Measurements from ENCODE around the gene GMEB2.
"Not testable (repeated sequence)": the region's sequence is repeated elsewhere in the genome, so short reads cannot be mapped to it uniquely, and the experiment has no call there.

GMEB2 gene

GRCh38 chr20:63568170-63568981 is 58.5 kb downstream of the GMEB2 start:
- no peak for DNase-seq

- DNase-seq = no peak
These were observed 59.3 kb downstream of the GMEB2 start for GRCh38 chr20:63567386-63568169.

DNA sequence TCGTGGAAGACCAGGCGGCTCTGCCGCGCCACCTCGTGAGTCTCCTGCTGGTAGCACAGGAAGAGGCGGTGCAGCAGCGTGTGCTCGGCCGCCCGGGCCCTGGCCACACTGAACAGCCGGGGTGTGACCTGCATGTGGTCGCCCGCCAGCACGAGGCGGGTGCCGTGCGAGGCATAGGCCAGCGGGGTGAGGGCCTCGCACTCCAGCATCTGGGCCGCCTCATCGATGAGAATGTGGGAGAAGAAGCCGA is 59.8 kb downstream of the GMEB2 start:
- no peak for DNase-seq

DNA sequence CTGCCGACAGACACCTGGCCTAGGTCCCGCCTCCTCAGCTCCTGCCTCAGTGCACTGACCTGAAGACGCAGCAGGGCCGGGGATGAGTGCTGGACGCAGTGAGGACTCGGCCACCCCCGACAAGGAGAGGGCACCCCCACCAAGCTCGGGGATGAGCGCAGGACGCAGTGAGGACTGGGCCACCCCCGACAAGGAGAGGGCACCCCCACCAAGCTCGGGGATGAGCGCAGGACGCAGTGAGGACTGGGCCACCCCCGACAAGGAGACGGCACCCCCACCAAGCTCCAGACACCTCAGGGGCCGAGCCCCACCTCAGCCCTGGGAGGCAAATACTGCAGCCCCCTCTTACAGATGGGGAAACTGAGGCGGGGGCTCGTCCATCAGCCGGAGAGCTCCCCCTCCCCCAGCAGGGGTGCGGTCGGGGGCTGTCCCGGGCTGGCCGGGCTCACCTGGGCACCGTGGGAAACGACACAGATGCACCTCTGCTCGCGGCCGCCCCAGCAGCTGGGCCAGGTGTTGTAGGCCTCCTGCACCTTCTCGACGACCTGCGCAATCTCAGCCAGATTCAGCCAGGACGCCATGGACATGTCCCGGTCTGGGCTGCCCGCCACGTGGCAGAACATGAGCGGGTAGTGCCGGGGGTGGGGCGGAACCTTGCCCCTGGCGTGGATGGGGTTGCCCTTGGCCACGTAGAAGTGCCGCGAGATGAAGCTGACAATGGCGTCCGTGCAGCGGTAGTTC is 60.3 kb downstream of the GMEB2 start:
- DNase-seq = no peak

- no peak for DNase-seq
These were observed 61.1 kb downstream of the GMEB2 start for GRCh38 chr20:63565699-63566335.

DNA sequence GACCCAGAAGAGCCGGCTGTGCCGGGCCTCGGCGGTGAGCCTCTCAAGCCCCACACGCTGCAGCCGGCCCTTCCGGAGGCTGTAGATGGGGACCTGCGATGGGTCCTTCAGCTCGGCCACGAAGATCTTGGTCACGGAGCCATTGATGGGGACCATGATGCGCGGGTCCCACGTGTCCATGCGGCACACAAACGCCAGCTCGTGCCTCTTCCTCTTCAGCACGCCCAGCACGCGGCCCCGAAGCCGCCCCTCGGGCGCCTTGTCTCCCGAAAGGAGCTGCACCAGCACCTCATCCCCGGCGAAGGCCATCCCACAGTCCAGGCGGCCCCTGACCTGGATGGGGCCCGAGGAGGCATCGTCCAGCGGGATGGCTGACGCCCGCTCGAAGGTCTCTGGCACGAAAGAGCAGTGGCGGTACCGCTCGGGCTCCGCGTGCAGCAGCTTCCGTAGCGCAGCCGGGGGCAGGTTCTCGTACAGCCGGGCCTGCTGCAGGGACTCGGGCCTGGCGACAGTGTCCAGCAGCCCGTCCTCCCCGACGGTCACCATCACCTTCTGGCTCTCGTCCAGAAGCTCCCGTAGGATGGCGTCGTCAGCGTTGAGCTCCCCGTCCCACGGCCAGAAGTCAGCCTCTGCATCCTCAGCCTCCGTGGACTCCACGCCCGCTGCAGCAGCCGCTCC is 61.7 kb downstream of the GMEB2 start:
- DNase-seq = no peak

DNA sequence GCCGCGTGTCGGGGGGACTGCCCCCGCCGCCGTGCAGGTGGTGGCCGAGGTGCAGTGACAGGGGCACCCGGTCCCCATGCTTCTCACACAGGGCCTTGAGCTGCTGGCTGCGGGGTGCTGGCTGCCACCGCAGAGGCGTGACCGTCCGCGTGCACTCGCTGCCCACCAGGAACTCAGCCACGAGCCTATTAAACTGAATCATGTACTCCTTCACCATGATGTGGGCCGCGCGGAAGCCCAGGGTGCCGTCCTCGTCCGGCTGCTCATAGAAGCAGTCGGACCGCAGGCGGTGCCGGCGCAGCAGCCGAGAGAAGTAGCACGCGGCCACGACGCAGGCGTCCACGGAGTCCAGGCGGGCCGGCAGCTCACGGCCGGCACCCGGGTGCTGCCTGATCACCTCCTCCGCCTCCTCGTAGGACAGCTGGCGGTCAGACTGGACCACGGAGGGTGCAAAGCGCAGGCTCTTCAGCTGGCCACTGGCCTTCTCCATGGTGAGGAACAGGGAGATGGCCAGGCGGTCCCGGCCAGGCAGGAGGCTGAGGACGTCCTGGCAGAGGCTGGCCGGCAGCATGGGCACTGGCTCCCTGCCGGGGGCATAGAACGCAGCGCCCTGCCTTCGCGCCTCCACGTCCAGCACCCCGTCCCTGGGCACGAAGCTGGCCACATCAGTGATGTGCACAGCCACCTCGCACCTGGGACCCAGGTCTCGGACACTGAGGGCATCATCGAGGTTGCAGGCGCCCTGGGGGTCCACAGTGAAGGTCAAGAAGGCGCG is 62.7 kb downstream of the GMEB2 start:
- DNase-seq = no peak

DNA sequence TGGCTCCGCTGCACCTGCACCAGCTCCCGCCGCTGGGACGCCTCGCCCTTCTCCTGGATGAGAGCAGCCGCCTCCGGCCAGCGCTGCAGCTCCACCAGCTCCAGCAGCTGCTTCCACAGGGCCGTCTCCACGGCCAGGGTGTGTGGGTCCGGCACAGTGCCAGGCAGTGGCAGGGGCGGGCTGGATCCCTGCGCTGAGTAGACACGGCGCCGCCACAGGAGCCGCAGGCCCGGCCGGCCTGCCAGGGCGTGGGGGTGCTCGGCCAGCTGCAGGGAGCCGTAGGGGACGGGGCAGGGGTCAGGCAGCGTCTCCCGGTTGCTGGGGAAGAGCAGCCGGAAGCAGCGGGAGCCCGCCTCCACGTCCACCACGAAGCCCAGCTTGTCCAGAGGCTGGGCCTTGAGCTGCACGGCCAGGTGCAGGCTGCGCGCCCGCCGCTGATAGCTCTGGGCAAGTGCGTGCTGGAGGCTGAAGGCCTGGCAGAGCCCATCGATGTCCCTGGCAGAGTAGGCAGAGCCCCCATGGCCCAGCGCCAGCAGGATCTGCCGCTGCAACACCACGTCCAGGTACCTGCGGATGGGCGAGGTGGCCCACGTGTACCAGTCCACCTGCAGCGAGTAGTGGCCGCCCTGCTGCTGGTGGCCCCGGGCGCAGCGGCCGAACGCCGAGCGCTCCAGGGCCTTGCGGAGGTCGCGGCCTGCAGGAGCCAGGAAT is 63.5 kb downstream of the GMEB2 start:
- no peak for DNase-seq

DNA sequence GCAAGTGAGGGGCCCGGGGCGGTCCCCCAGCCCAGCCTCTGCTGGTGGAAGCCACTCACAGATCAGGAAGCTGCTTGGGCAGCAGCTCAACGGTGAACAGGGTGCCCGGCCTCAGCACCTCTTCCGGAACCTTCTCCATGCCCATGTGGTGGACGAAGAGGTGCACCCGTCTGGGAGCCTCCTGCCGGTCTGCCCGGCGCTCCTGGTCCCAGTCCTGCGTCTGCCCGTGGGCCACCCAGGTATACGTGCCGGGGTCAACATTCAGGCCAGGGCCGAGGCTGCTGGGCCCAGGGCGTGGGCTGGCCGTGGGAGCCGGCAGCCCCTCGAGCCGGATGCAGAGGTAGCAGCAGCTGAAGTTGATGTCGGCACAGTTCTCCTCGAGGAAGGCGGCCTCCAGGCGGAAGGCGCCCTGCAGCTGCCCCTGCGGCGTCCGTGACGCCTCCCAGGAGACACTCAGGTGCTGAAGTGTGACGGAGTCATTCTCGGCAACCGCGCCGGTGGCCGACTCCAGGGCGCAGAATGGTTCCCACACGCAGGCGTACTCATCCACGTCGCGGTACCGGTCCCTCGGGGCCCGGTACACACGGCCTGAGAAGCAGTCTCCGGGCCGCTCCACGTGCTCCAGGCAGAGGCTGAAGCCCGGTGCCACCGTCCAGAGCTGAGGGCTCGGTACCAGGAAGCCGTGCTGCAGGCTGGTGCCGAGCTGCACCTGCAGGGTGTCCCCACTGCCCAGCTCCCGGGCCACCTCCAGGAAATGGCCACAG is 64.3 kb downstream of the GMEB2 start:
- no peak for DNase-seq

DNA sequence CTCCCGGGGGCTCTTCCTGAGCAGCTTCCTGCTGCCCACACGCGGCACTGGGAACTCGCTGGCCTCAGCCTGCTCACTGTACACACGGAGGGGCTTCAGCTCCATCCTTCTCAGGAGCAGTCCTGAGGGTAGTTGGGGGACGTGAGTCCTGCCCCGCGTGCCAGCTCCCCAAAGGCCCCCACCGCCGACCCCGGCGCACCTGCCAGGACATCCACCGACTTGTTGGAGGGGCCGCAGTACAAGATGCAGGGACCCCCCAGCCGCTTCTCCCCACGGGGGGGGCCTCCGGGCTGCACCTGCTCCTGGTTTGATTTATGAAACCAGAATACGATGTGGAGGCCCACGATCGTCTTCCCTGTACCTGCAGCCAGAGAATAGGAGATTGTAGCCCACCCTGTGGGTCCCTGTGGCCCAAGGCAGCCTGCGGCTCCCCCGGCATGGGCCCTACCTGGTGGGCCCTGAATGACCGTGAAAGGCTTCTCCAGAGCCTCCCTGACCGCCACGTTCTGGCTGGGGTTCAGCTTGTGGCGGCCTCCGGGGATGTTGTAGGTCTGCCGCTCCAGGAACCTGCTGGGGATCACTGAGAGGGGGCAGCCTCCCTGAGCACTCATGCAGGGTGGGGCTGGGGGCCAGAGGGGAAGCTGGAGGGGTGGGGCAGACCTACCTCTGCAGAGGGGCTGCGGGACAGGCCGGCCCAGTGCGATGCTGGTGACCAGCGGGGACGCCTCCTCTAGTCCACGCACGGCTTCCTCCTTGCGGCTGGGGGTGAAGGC is 65.1 kb downstream of the GMEB2 start:
- no peak for DNase-seq

DNA sequence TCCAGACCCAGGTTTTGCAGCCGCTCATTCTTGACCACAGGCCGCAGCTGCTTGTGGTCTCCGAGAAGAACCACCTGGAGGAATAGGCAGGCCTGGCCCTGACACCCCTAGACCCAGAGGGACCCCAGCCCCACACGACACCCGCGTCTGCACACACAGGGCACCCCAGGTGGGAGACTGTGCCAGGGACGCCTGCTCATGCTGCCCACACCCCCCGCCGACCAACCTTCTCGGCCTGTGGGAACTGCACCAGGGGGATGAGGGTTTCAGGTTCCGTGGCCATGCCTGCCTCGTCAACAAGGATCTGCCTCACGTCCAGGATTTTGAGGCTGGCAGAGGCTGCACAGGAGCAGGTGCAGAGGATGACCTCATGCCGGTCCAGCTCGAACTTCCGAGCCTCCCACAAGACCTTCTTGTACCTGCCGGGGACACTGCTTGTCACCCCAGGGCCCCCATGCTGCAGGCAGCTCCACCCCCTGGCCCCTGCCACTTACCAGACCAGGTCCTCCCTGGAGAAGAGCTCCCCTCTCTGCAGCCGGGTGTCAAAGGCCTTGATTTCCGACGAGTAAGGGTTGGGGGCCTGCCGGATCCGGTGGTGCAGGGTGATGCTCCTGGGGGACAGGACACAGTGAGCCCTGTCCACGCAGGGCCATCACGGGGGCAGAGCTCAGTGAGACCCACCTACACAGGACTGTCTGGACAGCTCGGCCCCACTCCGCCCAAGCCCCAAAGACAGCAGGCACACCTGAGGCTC is 65.9 kb downstream of the GMEB2 start:
- no peak for DNase-seq

- DNase-seq = no peak
These were observed 66.5 kb downstream of the GMEB2 start for GRCh38 chr20:63560333-63560805.

DNA sequence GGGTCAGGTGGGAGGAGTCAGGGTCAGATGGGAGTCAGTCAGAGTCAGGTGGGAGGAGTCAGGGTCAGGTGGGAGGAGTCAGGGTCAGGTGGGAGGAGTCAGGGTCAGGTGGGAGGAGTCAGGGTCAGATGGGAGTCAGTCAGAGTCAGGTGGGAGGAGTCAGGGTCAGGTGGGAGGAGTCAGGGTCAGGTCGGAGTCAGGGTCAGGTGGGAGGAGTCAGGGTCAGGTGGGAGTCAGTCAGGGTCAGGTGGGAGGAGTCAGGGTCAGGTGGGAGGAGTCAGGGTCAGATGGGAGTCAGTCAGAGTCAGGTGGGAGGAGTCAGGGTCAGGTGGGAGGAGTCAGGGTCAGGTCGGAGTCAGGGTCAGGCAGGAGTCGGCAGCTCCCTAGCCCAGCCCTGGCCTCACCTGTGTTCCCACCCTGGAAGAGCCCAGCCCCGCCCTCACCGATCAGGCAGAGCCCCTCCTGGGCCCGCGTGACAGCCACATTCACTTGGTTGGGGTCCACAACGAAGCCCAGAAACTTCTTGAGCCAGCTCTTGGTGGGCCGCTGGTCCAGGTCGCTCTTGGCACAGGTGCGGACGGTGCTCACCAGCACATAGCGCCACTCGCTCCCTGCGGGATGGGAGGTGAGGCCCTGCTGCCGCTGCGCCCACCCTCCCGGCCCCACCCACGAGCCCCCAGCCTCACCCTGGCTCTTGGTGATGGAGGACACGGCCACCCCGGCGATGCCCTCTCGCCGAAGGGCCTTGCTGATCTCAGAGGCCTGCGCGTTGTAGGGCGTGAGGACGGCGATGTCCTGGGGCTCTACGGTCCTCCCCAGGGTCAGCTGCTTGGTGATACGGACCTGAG is 67.2 kb downstream of the GMEB2 start:
- DNase-seq = not testable (repeated sequence)

DNA sequence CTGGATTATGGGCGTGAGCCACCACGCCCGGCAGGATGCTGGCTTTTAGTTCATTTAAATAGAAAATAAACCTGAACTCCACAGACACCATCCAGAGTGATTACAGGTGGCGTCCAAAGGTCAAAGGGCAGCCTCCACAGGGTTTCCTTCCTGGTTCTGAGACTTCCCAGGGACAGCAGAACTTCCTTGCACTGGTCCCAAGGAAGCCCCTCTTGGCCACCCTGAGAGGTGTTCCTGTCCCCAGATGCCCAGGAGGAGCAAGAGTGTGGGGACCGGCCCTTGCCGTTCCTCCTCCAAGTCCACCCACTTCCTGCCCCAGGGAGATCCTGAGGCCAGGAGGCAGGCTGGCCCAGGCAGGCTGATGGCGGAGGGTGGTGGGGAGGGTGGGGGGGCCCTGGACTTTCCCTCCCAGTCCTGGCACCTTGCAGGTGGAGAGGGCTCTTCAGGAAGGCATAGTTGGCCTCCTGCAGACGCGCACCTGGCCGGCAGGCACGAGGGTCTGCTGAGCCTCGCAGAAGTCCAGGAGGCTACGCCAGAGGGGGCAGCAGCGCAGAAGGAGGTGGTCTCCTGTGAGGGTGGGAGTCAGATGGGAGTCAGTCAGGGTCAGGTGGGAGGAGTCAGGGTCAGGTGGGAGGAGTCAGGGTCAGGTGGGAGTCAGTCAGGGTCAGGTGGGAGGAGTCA is 68.0 kb downstream of the GMEB2 start:
- no peak for DNase-seq

- DNase-seq = no peak
These were observed 69.4 kb downstream of the GMEB2 start for GRCh38 chr20:63557481-63557891.

GRCh38 chr20:63556873-63557478 is 69.9 kb downstream of the GMEB2 start:
- no peak for DNase-seq

Measured in DMS153 (cell line).